Suprapubic skin (tissue), 4 donors: ENCODE measurements around the gene AGT. TPM values are rescaled to one million over a fixed set of nuclear protein-coding genes. Genes with fewer than 3 reads are reported as not detected.

Source experiments
- DNase-seq, 2 donors: peaks; one replicate each; pipeline ENCODE4 v3.0.0-alpha.2; 2019; ENCODE audit warnings: low spot score in 2 of 2
- H3K27ac ChIP-seq: fragments of 200-600 bp; sonication (generic); one replicate; pipeline ENCODE4 v1.5.1; 2019
- H3K27me3 ChIP-seq: fragments of 200-600 bp; sonication (generic); one replicate; pipeline ENCODE4 v1.5.1; 2019
- H3K36me3 ChIP-seq: fragments of 200-600 bp; sonication (generic); one replicate; pipeline ENCODE4 v1.5.1; 2019
- H3K4me1 ChIP-seq: fragments of 200-600 bp; sonication (generic); one replicate; pipeline ENCODE4 v1.5.1; 2019
- H3K4me3 ChIP-seq: fragments of 200-600 bp; sonication (generic); one replicate; pipeline ENCODE4 v1.5.1; 2019; ENCODE audit warnings: mild to moderate bottlenecking
- H3K9me3 ChIP-seq: fragments of 200-600 bp; sonication (generic); one replicate; pipeline ENCODE4 v1.5.1; 2019
- EP300 ChIP-seq: sonication (generic); formaldehyde crosslinking; IDR thresholded peaks from one replicate; pipeline ENCODE4 v1.6.1; 2017; ENCODE audit warnings: antibody characterized with exemption
- POLR2A ChIP-seq, 2 donors: fragments of 450-650 bp; IDR thresholded peaks; one replicate each; pipeline ENCODE4 v1.6.1; 2017; ENCODE audit warnings: antibody characterized with exemption in 2 of 2, mild to moderate bottlenecking in 2 of 2, moderate library complexity in 2 of 2
- POLR2AphosphoS5 ChIP-seq, 3 donors: sonication (generic); formaldehyde crosslinking; IDR thresholded peaks; one replicate each; pipeline ENCODE4 v1.6.1; 2017; ENCODE audit warnings: antibody characterized with exemption in 3 of 3
- WGBS: methylation state at CpG from one replicate; pipeline ENCODE4 v1.1.5; 2018; 5-methylcytosine and 5-hydroxymethylcytosine counted together
- total RNA-seq, 4 donors: library from RNA; depleted of rRNA; stranded (reverse); fragments of >200 nt; gene quantifications; one replicate each; pipeline ENCODE4 v1.1.0, GENCODE V29; 2016
- TF ChIP-seq, protein P1 (sequence below), 2 donors: fragments of 200-600 bp in 1 of 2; fragments of 450-650 bp in 1 of 2; sonication (generic) in 1 of 2; IDR thresholded peaks; one replicate each; pipeline ENCODE4 v1.5.1; 2016 to 2019; ENCODE audit warnings: antibody characterized with exemption in 2 of 2, mild to moderate bottlenecking in 1 of 2, moderate library complexity in 1 of 2

Gene AGT
- total RNA-seq, 4 donors from 2014 or later, result 1.6 to 5.0 TPM; not detected in 2

DNA sequence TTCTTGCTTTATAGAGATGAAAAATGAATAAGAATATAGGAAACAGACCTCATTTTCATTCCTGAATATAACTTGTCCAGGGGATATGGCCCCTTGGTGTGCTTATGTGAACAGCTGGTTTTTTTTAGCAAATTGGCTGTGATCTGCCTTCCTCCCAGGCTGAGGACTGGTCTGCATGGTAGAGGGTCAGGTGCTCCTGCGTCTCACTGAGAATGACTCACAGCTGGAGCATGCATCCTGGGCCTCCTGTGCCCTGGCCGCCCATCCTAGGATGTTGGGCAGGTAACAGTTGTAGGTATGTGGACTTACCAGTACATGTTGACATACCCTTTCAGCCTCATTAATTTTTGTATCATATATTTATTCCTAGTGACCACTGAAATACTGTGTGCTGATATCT is 29.8 kb downstream of the AGT start:
- 92% methylated on average over 2 of the region's 2 CpGs for WGBS
- DNase-seq, result no peak
- H3K9me3 ChIP-seq, result no peaks in the 10 kb centered on the region
- H3K4me1 ChIP-seq, result peaks cover 11% of the 10 kb centered on the region
- H3K36me3 ChIP-seq, result peaks cover 87% of the 10 kb centered on the region
- H3K27me3 ChIP-seq, result no peaks in the 10 kb centered on the region
- no peak overlapping the region for H3K4me3 ChIP-seq
- H3K27ac ChIP-seq, result no peak overlapping the region
- TF ChIP-seq EP300 (no peak), POLR2A (IDR thresholded peaks at IDR 0.05) (no peak), POLR2AphosphoS5 (IDR thresholded peaks at IDR 0.05) (no peak)
- TF ChIP-seq, protein P1, sequence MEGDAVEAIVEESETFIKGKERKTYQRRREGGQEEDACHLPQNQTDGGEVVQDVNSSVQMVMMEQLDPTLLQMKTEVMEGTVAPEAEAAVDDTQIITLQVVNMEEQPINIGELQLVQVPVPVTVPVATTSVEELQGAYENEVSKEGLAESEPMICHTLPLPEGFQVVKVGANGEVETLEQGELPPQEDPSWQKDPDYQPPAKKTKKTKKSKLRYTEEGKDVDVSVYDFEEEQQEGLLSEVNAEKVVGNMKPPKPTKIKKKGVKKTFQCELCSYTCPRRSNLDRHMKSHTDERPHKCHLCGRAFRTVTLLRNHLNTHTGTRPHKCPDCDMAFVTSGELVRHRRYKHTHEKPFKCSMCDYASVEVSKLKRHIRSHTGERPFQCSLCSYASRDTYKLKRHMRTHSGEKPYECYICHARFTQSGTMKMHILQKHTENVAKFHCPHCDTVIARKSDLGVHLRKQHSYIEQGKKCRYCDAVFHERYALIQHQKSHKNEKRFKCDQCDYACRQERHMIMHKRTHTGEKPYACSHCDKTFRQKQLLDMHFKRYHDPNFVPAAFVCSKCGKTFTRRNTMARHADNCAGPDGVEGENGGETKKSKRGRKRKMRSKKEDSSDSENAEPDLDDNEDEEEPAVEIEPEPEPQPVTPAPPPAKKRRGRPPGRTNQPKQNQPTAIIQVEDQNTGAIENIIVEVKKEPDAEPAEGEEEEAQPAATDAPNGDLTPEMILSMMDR (IDR thresholded peaks at IDR 0.05), result no peak

DNA sequence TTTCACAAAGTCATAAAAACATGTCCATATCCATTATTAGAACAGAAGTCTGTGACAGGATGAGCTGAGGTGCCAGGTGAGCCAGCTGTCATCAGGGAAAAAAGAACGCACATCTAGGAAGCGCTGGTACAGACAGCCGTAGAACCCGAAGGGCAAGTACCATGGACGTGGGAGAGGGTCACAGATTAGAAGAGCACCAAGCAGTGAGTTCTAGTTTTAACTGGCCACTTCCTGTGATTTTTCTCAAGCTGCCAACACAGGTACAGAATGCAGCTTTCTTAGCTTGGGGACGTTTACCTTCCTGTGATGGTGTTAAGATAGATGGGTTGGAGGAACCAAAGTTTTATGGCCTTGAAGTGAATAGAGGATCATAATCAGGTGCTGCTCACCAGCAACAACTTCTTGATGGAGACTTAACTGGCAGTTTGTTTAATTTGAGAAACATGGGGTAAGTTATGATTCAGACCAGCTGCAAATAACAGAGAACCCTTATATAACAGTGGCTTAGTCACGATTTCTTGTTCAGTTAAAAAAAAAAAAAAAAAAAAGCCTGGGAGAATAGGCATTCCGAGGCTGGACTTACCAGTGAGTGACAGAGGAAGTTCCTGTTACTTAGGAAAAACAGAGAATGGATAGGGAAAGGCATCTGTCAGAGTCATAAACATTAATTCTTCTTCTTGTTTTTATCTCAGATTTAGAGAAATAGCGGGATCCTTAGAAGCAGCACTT is 30.9 kb downstream of the AGT start:
- H3K4me3 ChIP-seq, result no peak overlapping the region
- H3K27me3 ChIP-seq, result no peaks in the 10 kb centered on the region
- TF ChIP-seq EP300 (no peak), POLR2AphosphoS5 (IDR thresholded peaks at IDR 0.05) (no peak), POLR2A (IDR thresholded peaks at IDR 0.05) (no peak)
- TF ChIP-seq, protein P1 (IDR thresholded peaks at IDR 0.05), result no peak
- peaks cover 88% of the 10 kb centered on the region for H3K36me3 ChIP-seq
- 81% methylated on average over 9 of the region's 9 CpGs for WGBS
- H3K4me1 ChIP-seq, result peaks cover 11% of the 10 kb centered on the region
- no peaks in the 10 kb centered on the region for H3K9me3 ChIP-seq
- no peak overlapping the region for H3K27ac ChIP-seq
- DNase-seq, result no peak

DNA sequence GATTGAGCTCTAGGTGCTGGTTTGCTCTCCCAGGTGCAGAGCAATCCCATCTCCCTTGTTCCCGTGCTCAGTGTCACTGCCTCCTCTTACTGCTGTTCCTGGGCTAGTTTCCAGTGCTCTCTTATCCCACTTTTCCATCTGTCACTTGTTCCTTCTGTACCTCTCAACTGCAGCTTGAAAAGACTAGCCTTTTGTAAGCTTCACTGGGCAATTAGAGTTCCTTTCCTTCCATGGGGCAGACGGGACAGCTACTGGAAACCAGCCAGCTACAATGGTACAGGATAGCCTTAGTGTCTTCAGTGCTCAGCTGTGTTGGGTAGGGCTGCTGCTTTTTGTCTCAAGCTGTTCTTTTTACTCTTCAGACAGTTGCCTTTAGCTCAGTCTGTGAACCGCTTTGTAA is 31.6 kb downstream of the AGT start:
- no peak overlapping the region for H3K4me3 ChIP-seq
- H3K27me3 ChIP-seq, result no peaks in the 10 kb centered on the region
- H3K4me1 ChIP-seq, result peaks cover 11% of the 10 kb centered on the region
- no peaks in the 10 kb centered on the region for H3K9me3 ChIP-seq
- peaks cover 86% of the 10 kb centered on the region for H3K36me3 ChIP-seq
- no peak for TF ChIP-seq POLR2A (IDR thresholded peaks at IDR 0.05)
- TF ChIP-seq, protein P1 (IDR thresholded peaks at IDR 0.05), result no peak
- no peak for DNase-seq
- WGBS, result 43% methylated on average over 3 of the region's 3 CpGs
- H3K27ac ChIP-seq, result no peak overlapping the region

DNA sequence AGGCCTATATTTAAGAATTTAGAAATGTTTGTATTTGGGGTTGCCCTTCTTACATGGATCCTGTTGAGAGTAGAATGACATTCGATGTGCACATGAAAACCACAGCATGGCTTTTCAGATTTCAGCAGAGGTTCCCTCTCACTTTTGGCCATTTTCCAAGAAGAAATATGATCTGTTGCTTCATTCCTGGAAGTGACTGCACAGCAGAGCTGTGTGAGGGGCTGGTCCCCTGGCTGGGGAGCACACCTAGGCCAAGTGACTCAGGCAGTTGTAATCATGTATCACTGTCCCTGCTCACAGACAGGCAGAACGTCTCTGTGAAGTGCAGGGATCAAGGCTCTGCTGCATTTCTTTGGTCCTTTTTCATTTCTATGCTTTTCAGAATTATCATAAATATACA is 32.3 kb downstream of the AGT start:
- H3K4me1 ChIP-seq, result peaks cover 11% of the 10 kb centered on the region
- no peak overlapping the region for H3K4me3 ChIP-seq
- H3K27me3 ChIP-seq, result no peaks in the 10 kb centered on the region
- WGBS, result 22% methylated on average over 2 of the region's 2 CpGs
- no peaks in the 10 kb centered on the region for H3K9me3 ChIP-seq
- no peak overlapping the region for H3K27ac ChIP-seq
- TF ChIP-seq POLR2A (IDR thresholded peaks at IDR 0.05), result no peak
- TF ChIP-seq, protein P1 (IDR thresholded peaks at IDR 0.05), result no peak
- no peak for TF ChIP-seq POLR2AphosphoS5 (IDR thresholded peaks at IDR 0.05)
- TF ChIP-seq EP300, result no peak
- H3K36me3 ChIP-seq, result peaks cover 86% of the 10 kb centered on the region
- no peak for DNase-seq

DNA sequence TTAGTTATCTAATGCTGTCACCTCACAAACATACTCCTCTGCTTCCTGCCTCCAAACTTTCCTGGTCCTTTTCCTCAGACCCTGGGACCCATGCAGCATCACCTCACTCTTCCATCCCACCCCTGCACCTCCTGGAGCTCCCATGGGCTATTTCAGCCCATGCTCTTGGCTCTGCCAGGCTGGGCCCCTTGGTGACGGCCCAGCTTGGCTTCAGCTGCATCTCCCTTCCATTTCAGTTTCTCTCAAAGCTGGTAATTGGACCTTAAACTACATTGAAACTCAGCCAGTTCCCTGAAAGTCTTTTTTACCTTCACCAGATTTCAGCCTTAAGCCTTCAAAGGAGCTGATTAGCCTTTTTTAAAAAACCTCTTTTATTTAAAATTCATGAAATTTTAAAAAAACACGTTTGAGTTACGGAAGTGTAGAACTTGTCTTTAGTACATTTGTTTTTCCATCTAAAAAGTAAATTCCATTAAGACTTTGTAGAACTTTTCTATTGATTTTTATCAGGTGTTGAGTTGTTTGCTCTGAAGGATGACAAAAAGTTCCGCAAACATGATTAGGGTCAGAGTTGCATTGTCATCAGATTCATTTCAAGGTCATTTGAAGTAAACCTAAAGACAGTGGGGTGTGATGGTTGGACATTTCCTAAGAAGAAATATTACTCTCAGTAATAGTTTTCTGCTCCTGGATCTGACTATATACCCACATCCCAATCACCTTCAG is 33.5 kb downstream of the AGT start:
- H3K4me3 ChIP-seq, result no peak overlapping the region
- H3K27me3 ChIP-seq, result no peaks in the 10 kb centered on the region
- 70% methylated on average over 4 of the region's 4 CpGs for WGBS
- TF ChIP-seq POLR2AphosphoS5 (IDR thresholded peaks at IDR 0.05) (no peak), POLR2A (IDR thresholded peaks at IDR 0.05) (no peak), EP300 (no peak)
- TF ChIP-seq, protein P1 (IDR thresholded peaks at IDR 0.05), result no peak
- peaks cover 88% of the 10 kb centered on the region for H3K36me3 ChIP-seq
- H3K4me1 ChIP-seq, result peaks cover 11% of the 10 kb centered on the region
- no peaks in the 10 kb centered on the region for H3K9me3 ChIP-seq
- DNase-seq, result no peak
- no peak overlapping the region for H3K27ac ChIP-seq
